ENCODE measurements around the gene IKZF2. TPM values are rescaled to one million over a fixed set of nuclear protein-coding genes. Genes with fewer than 3 reads are reported as not detected.
A peak's percentile ranks its signal among the peaks of the same experiment; 100 is the strongest.

IKZF2 gene
- total RNA-seq, 1 donor, result 11.3 TPM

DNA sequence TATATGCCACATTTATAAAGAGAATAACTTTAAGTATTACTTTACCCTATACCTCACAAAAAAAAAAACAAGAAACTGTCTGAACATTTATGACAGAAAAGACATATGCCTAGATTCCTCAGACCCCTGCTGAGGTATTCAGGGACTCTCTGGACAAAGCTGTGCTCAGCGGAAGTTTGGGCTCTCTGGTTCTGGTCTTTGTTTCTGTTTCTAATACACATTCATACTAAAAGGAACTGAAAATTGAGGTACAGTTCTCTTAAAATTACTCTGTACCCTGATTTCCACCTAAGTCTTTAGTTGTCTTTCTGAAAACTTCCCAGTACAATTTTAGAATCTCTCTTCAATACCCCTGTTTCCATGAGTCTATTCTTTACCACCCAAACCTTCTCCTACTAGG lies 160.3 kb downstream of the IKZF2 start:
- no peak for DNase-seq (ENCODE audit: low read depth)
- TF ChIP-seq CTCF (IDR thresholded peaks at IDR 0.05; ENCODE audit: insufficient read depth, low read length), result no peak
- no peak overlapping the region for H3K4me3 ChIP-seq (ENCODE audit: low read depth, low read length)

DNA sequence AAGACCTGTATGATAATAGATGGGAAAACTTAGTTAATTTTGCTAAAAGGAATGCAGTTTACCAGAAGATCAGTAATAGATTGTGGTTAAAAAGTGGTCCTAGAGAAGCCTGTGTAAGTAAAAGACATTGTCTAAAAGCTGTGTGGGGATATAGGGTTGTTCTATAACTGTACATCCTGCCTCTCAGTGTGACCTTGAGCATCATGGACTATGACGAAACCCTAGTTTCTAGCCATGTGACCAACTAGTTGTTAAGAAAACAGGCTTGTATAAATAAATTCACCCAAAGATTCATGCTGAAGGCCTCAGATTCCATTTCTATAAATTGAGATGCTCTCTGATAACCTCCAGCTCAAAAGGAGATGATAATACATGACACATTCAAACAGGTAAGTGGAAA lies 160.7 kb downstream of the IKZF2 start:
- no peak overlapping the region for H3K4me3 ChIP-seq (ENCODE audit: low read depth, low read length)
- TF ChIP-seq CTCF (IDR thresholded peaks at IDR 0.05; ENCODE audit: insufficient read depth, low read length), result no peak
- no peak for DNase-seq (ENCODE audit: low read depth)

DNA sequence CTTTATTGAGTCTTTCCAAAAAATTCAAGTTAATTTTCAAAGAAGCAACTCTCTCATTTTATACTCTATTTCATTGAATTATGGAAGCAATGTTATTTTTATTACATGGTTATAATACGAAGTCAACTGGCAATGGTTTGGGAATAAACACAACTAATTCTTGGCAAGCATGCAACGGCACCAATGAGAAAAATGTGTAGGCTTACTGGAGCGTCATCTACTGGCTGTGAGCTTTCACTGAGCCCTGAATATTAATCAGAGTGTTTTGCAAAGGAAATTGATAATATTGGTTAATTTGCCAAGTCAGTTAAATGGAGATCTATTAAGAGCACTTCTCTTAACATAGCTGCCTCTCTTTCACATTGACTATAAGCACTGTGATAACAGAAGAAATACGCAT lies 163.9 kb downstream of the IKZF2 start:
- TF ChIP-seq CTCF (IDR thresholded peaks at IDR 0.05; ENCODE audit: insufficient read depth, low read length), result peak; percentile 14
- H3K4me3 ChIP-seq (ENCODE audit: low read depth, low read length), result no peak overlapping the region
- DNase-seq (ENCODE audit: low read depth), result peak; percentile 28

DNA sequence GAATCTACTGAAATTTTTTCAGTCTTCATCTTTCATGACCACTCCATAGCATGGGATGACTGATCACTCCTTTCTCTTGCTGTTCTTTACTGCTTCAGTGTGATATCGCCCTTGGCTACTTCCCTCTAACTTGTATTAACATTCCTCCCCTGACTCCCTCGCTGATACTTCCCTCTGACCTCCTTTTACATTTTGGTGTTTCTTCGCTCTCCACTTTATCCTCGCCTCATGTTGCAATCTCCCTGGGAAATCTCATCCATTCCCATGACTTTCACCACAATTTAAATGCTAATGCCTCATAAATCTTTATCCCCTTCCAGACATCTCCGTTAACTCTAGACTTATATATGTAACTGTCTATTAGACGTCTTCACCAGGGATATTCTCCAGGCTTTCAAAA lies 167.3 kb downstream of the IKZF2 start:
- TF ChIP-seq CTCF (IDR thresholded peaks at IDR 0.05; ENCODE audit: insufficient read depth, low read length), result no peak
- no peak overlapping the region for H3K4me3 ChIP-seq (ENCODE audit: low read depth, low read length)
- DNase-seq (ENCODE audit: low read depth), result no peak

DNA sequence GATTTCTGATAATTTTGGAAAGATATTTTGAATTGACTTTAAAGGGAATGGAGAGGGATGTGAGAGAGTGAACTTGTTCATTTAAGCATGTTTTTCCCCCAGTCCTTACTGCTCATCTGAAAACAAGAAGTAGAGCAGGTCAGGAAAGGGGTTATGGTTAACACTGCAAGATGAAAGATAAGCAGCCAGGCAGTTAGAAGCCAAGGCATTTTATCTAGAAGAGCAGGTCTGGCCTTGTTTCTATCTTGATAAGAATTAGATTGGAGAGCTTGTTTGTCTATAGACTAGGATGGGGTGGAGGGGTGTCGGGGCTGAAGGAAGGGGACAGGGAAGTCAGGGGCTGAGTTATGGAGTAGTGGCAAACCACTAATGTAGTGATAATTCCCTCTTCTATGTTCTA lies 171.6 kb downstream of the IKZF2 start:
- DNase-seq (ENCODE audit: low read depth), result no peak

GRCh38 chr2:212979046-212979612 lies 172.3 kb downstream of the IKZF2 start:
- TF ChIP-seq CTCF (IDR thresholded peaks at IDR 0.05; ENCODE audit: insufficient read depth, low read length), result no peak
- DNase-seq (ENCODE audit: low read depth), result no peak
- H3K4me3 ChIP-seq (ENCODE audit: low read depth, low read length), result no peak overlapping the region

More for the DNA sequence above, 171.6 kb downstream of the IKZF2 start:
- no peak for TF ChIP-seq CTCF (IDR thresholded peaks at IDR 0.05; ENCODE audit: insufficient read depth, low read length)
- no peak overlapping the region for H3K4me3 ChIP-seq (ENCODE audit: low read depth, low read length)

GRCh38 chr2:212977152-212977551 lies 174.3 kb downstream of the IKZF2 start:
- DNase-seq (ENCODE audit: low read depth), result no peak
- H3K4me3 ChIP-seq (ENCODE audit: low read depth, low read length), result no peak overlapping the region
- TF ChIP-seq CTCF (IDR thresholded peaks at IDR 0.05; ENCODE audit: insufficient read depth, low read length), result no peak
